Epithelial cell of proximal tubule (primary cell): ENCODE measurements around the gene STK10. TPM values are rescaled to one million over a fixed set of nuclear protein-coding genes. Genes with fewer than 3 reads are reported as not detected.

Experiments
- DNase-seq: peaks from one replicate; pipeline ENCODE4 v3.0.0-alpha.2; 2011; ENCODE audit warnings: low read depth
- H3K4me3 ChIP-seq: 2 replicates; pipeline ENCODE4 v1.5.1; 2011; ENCODE audit warnings: low read depth, mild to moderate bottlenecking, low read length
- total RNA-seq: library from RNA; depleted of rRNA; stranded (reverse); fragments of >200 nt; gene quantifications from 2 replicates; pipeline ENCODE4 v1.2.3, GENCODE V29; 2015
- TF ChIP-seq, protein P1 (sequence below): conservative IDR thresholded peaks from 2 replicates; pipeline ENCODE4 v1.5.1; 2012; ENCODE audit warnings: low read depth, mild to moderate bottlenecking, low read length

Gene STK10
- total RNA-seq, 1 donor from 2014 or later = 22.4 TPM

GRCh38 chr5:172142709-172143215 lies 45.3 kb downstream of the STK10 start:
- TF ChIP-seq, protein P1, sequence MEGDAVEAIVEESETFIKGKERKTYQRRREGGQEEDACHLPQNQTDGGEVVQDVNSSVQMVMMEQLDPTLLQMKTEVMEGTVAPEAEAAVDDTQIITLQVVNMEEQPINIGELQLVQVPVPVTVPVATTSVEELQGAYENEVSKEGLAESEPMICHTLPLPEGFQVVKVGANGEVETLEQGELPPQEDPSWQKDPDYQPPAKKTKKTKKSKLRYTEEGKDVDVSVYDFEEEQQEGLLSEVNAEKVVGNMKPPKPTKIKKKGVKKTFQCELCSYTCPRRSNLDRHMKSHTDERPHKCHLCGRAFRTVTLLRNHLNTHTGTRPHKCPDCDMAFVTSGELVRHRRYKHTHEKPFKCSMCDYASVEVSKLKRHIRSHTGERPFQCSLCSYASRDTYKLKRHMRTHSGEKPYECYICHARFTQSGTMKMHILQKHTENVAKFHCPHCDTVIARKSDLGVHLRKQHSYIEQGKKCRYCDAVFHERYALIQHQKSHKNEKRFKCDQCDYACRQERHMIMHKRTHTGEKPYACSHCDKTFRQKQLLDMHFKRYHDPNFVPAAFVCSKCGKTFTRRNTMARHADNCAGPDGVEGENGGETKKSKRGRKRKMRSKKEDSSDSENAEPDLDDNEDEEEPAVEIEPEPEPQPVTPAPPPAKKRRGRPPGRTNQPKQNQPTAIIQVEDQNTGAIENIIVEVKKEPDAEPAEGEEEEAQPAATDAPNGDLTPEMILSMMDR = no peak
- DNase-seq = no peak
- H3K4me3 ChIP-seq = no peak overlapping the region

DNA sequence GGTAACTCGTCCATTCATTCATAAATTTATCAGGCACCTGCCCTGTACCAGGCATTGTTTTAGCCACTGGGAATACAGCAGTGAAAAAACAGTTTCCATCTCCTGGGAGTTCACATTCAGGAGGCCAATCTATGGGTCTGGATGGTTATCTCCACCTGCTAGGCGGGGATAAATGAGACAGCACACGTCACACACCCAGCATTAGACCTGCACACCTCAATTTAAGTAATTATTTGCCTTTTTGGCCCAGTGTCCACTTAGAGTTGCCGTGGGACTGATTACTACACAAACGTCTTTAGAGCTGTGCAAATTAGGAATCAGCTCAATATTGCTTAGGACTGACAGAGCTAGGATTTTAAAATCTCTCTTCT lies 46.1 kb downstream of the STK10 start:
- no peak overlapping the region for H3K4me3 ChIP-seq
- TF ChIP-seq, protein P1 = no peak
- no peak for DNase-seq

DNA sequence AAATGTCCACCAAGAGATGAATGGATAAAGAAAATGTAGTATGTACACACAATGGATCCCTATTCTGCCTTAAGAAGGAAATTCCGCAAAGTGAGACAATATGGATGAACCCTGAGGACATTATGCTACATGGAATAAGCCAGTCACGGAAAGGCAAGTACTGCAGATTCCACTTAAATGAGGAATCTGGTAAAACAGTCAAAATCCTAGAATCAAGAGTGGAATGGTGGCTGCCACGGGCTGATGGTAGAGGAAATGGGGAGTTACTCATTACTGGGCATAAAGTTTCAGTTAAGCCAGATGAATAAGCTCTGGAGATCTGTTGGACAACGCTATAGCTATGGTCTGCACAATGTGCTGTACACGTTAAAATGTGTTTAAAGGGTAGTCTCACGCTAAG lies 47.2 kb downstream of the STK10 start:
- DNase-seq = no peak
- H3K4me3 ChIP-seq = no peak overlapping the region
- TF ChIP-seq, protein P1 = no peak

GRCh38 chr5:172140120-172140519 lies 47.9 kb downstream of the STK10 start:
- H3K4me3 ChIP-seq = no peak overlapping the region
- TF ChIP-seq, protein P1 = no peak
- no peak for DNase-seq

DNA sequence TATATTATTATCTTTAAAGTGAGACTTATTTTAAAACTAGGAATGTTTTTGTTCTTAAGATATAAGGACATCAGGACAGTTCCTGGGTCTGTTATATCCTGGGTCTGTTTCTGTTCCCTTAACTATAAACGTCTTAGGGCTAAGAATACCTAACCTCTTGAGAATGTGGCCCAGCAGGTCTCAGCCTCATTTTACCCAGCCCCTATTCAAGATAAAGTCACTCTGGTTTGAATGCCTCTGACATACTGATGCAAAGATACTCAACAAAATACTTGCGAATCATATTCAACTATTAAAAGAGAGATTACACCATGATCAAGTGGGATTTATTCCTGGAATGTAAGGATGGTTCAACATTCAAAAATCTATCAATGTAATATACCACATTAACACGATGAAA lies 51.0 kb downstream of the STK10 start:
- DNase-seq = no peak
- no peak overlapping the region for H3K4me3 ChIP-seq
- TF ChIP-seq, protein P1 = no peak

GRCh38 chr5:172133359-172134029 lies 54.5 kb downstream of the STK10 start:
- DNase-seq = peak; percentile 97
- H3K4me3 ChIP-seq = no peak overlapping the region
- TF ChIP-seq, protein P1 = no peak

DNA sequence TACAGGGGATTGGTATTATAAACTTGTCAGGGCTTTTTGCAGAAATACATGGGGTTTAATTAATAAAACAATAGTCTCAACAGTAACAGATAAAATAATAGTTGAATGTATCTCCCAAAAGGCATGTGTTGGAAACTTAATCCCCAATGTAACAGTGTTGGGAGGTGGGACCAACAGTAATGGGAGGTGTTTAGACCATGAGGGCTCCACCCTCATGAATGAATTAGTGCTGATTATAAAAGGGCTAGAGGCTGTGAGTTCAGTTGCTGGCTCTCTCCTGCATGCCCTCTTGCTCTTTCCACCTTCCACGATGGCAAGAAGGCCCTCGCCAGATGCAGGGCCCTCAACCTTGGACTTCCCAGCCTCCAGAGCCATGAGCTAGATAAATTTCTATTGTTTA lies 56.3 kb downstream of the STK10 start:
- H3K4me3 ChIP-seq = no peak overlapping the region
- TF ChIP-seq, protein P1 = no peak
- DNase-seq = no peak
